Stimulated activated CD8-positive, alpha-beta memory T cell treated with anti-CD3 and anti-CD28 coated beads, Interleukin-7, amount 100 ng/mL, for 24 hours (primary cell): ENCODE data around the gene STRIP2.
"Not testable (repeated sequence)": the region's sequence is repeated elsewhere in the genome, so short reads cannot be mapped to it uniquely, and the experiment has no call there.

ENCODE experiments used
- DNase-seq: peaks from one replicate; pipeline ENCODE4 v3.0.0-alpha.2; 2020; ENCODE audit warnings: low read depth

Gene STRIP2

DNA sequence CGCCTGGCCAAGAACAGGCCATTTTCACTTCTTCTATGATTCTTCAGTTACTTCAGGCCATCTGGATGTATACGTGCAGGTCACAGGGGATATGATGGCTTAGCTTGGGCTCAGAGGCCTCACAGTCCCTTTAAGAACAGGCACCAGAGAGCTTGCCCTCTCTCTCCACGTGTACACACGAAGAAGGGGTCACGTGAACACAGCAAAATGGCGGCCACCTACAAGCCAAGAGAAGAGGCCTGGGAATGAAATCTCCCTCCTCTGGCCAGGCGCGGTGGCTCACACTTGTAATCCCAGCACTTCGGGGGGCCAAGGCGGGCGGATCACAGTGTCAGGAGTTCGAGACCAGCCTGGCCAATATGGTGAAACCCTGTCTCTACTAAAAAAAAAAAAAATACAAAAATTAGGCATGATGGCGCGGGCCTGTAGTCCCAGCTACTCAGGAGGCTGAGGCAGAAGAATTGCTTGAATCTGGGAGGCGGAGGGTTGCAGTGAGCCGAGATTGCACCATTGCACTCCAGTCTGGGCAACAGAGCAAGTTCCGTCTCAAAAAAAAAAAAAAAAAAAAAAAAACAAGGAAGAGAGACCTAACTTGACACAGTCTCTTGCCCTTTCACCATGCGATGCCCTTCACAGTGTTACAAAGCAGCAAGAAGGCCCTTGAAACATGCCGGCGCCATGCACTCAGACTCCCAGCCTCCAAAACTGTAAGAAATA lies 100.5 kb downstream of the STRIP2 start:
- not testable (repeated sequence) for DNase-seq

DNA sequence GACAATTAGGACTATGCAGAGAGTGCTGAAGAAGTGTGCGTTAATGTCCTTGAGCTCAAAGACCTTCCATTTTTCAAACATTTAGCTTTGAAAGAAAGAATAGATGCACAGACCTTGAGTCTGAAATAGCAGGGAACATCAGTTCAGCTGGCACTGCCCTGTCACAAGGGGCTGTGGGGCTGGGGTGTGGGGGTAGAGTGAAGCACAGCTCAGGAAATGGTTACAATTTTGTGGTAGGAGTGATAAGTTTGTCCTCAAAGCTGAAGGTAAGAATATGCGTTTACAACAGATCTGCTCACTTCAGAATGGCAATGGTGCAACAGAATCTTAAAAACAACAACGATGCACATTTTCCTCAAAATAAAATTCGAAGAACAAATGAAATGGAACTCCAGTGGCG lies 101.7 kb downstream of the STRIP2 start:
- no peak for DNase-seq

DNA sequence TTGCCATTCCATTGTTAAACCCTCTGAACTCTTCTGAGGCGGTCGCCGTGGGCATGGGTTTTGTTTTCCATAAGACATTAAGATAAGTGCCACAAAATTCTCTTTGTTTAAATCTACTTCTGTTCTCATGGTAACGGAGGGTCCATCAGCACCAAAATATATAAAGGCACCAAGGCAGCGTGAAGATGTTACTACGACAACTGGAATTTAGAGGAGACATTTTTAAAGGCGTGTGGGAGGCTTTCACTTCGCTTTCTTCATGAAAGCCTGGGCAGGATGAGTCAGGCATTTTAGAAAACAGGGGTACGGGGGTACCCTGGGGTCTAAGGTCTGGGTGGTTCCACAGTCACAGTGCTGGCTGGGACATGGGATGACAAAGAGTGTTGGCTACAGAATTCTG lies 102.1 kb downstream of the STRIP2 start:
- DNase-seq: no peak
